VCaP (cell line): ENCODE measurements around the gene F2RL2.

Experiments used
- H3K27ac ChIP-seq: fragments of 450-650 bp; 2 replicates; pipeline ENCODE4 v1.5.1; 2017
- TF ChIP-seq, protein P1 (sequence below): fragments of 450-650 bp; conservative IDR thresholded peaks from 2 replicates; pipeline ENCODE4 v1.5.1; 2017; ENCODE audit warnings: mild to moderate bottlenecking, moderate library complexity

The F2RL2 gene

GRCh38 chr5:76576450-76576849 lies 46.8 kb downstream of the F2RL2 start:
- H3K27ac ChIP-seq: no peak overlapping the region
- TF ChIP-seq, protein P1, sequence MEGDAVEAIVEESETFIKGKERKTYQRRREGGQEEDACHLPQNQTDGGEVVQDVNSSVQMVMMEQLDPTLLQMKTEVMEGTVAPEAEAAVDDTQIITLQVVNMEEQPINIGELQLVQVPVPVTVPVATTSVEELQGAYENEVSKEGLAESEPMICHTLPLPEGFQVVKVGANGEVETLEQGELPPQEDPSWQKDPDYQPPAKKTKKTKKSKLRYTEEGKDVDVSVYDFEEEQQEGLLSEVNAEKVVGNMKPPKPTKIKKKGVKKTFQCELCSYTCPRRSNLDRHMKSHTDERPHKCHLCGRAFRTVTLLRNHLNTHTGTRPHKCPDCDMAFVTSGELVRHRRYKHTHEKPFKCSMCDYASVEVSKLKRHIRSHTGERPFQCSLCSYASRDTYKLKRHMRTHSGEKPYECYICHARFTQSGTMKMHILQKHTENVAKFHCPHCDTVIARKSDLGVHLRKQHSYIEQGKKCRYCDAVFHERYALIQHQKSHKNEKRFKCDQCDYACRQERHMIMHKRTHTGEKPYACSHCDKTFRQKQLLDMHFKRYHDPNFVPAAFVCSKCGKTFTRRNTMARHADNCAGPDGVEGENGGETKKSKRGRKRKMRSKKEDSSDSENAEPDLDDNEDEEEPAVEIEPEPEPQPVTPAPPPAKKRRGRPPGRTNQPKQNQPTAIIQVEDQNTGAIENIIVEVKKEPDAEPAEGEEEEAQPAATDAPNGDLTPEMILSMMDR: no peak

DNA sequence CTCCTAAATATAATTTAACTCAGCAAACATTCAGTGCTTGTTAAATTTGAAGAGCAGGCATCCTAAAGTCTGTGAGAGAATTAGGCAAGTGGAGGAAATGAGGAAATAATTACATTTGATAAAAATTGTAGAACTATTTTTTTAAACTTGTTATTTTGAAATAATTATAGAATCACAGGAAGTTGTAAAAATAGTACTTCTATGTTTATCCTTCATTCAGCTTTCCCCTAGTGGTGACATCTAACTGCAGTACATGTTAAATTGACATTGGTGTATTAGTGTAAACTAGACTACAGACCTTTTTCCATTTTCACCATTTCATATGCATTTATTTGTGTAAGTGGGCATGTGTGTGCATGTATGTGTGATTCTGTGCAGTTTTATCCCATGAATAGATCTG lies 51.6 kb downstream of the F2RL2 start:
- H3K27ac ChIP-seq: peak overlapping the region; percentile 54
- TF ChIP-seq, protein P1: peak; percentile 53

GRCh38 chr5:76570153-76570552 lies 53.0 kb downstream of the F2RL2 start:
- TF ChIP-seq, protein P1: no peak
- peak overlapping the region; percentile 54 for H3K27ac ChIP-seq
